Neural crest cell (in vitro differentiated cells): Measurements from ENCODE around the gene RPL22. TPM values are rescaled to one million over a fixed set of nuclear protein-coding genes. Genes with fewer than 3 reads are reported as not detected.

Source experiments
- DNase-seq: peaks from one replicate; pipeline ENCODE4 v3.0.0; 2021; ENCODE audit warnings: low read depth, mixed read lengths, low spot score
- H3K27ac Mint-ChIP-seq: one replicate; pipeline ENCODE4 v1.8.0; 2021; ENCODE audit warnings: mild to moderate bottlenecking, mixed read lengths; ENCODE audit not compliant: unreplicated experiment
- H3K27me3 Mint-ChIP-seq: 2 replicates; pipeline ENCODE4 v1.8.0; 2021; ENCODE audit warnings: low read depth, mild to moderate bottlenecking, mixed read lengths
- H3K36me3 Mint-ChIP-seq: 2 replicates; pipeline ENCODE4 v1.8.0; 2021; ENCODE audit warnings: low read depth, mild to moderate bottlenecking, mixed read lengths
- H3K4me1 Mint-ChIP-seq: 2 replicates; pipeline ENCODE4 v1.8.0; 2021; ENCODE audit warnings: mixed read lengths
- H3K4me3 Mint-ChIP-seq: one replicate; pipeline ENCODE4 v1.8.0; 2021; ENCODE audit warnings: mild to moderate bottlenecking, mixed read lengths
- H3K9me3 Mint-ChIP-seq: 2 replicates; pipeline ENCODE4 v1.8.0; 2021; ENCODE audit warnings: mixed read lengths
- CTCF ChIP-seq: fragments of 200-600 bp; sonication (generic); conservative IDR thresholded peaks from 2 replicates; pipeline ENCODE4 v1.5.0; 2021; ENCODE audit warnings: antibody characterized with exemption, mild to moderate bottlenecking
- total RNA-seq: library from RNA; stranded (reverse); gene quantifications from 2 replicates; pipeline ENCODE4 v1.2.1, GENCODE V29; 2021

RPL22 gene
- total RNA-seq, 1 donor from 2014 or later = 479 TPM

DNA sequence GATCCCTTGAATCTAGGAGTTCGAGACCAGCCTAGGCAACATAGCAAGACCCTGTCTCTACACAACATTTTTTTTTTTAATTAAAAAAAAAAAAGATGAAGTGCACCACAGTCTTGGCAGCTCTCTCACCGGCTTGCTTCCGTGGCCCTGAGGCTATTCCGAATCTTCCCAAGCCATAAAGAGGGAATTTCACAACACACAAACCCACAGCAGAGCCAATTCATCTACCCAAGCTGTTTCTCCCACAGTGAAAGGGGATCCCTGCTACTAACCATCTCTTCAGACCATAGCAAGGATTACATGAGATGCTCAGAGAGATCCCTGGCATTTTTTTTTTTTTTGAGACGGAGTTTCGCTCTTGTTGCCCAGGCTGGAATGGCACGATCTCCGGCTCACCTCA, 10.9 kb downstream of the RPL22 start:
- H3K9me3 Mint-ChIP-seq = no peaks in the 10 kb centered on the region
- H3K4me1 Mint-ChIP-seq = peaks cover 8% of the 10 kb centered on the region
- peaks cover 26% of the 10 kb centered on the region for H3K36me3 Mint-ChIP-seq
- TF ChIP-seq CTCF = no peak
- no peak overlapping the region for H3K4me3 Mint-ChIP-seq
- H3K27ac Mint-ChIP-seq = no peak overlapping the region
- DNase-seq = no peak
- H3K27me3 Mint-ChIP-seq = peaks cover 13% of the 10 kb centered on the region

DNA sequence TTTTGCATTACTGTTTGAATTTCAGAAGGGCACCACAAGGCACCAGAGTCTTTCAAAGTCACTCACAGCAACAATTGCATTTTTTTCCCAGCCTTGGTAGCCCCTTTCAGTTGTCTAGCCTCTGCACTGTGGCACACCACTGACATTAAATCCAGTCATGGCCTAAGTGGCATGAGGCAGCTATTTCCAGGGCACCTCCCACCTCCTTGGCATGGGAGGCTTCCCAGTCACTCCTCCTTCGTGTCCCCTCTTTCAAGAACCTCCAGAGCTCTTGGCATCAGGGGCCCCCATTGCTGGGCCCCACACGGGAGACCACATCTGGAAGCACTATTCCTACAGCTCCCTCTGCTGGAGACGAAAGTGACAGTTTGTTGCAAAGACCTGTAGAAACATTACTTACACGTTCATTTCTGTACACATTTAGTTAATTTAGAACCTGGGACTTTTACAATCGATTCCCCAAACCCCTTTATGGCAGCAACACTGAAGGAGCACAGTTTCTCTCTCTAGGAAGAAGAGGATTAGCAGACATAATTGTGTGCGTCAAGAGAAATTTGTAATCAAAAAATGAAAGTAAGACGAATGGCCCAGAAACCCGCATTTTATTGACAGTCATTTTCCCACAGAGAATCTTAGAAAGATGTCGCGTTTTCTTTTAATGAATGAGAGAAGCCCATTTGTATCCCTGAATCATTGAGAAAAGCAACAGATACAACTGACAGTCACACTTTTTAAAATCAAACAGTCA, 13.6 kb downstream of the RPL22 start:
- Mint-ChIP-seq H3K36me3 (peaks cover 23% of the 10 kb centered on the region), H3K27ac (no peak overlapping the region), H3K27me3 (peaks cover 39% of the 10 kb centered on the region), H3K4me3 (no peak overlapping the region), H3K9me3 (no peaks in the 10 kb centered on the region), H3K4me1 (peaks cover 19% of the 10 kb centered on the region)
- TF ChIP-seq CTCF = peak; percentile 70
- DNase-seq = no peak

DNA sequence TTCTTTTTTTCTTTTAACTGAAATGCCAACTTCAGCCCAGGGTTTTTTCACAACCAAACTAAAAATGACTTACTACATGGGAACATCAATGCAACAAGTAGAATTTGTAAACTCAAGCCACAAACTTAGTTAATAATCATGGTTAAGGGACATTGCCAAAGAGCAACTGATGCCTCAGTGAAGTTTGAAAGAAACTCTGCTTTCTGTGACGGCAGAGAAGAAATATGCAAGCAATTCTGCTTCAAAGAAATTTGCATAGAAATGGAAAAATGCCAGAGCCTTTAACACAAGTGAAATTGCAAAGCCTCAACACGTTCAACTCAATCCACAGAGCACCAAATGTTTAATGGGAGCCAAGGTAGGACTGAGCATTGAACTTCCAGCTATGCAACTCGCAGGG, 14.2 kb downstream of the RPL22 start:
- H3K36me3 Mint-ChIP-seq = peaks cover 23% of the 10 kb centered on the region
- H3K27ac Mint-ChIP-seq = no peak overlapping the region
- no peaks in the 10 kb centered on the region for H3K9me3 Mint-ChIP-seq
- peaks cover 19% of the 10 kb centered on the region for H3K4me1 Mint-ChIP-seq
- H3K27me3 Mint-ChIP-seq = peaks cover 43% of the 10 kb centered on the region
- TF ChIP-seq CTCF = no peak
- no peak overlapping the region for H3K4me3 Mint-ChIP-seq
- DNase-seq = no peak

GRCh38 chr1:6184083-6184783, 15.2 kb downstream of the RPL22 start:
- Mint-ChIP-seq H3K27me3 (peaks cover 43% of the 10 kb centered on the region), H3K27ac (no peak overlapping the region), H3K36me3 (peaks cover 21% of the 10 kb centered on the region), H3K4me3 (no peak overlapping the region), H3K9me3 (no peaks in the 10 kb centered on the region), H3K4me1 (peaks cover 15% of the 10 kb centered on the region)
- no peak for TF ChIP-seq CTCF
- no peak for DNase-seq

GRCh38 chr1:6183520-6183989, 15.8 kb downstream of the RPL22 start:
- peaks cover 15% of the 10 kb centered on the region for H3K4me1 Mint-ChIP-seq
- TF ChIP-seq CTCF = peak; percentile 30
- no peaks in the 10 kb centered on the region for H3K9me3 Mint-ChIP-seq
- peaks cover 43% of the 10 kb centered on the region for H3K27me3 Mint-ChIP-seq
- DNase-seq = no peak
- H3K36me3 Mint-ChIP-seq = peaks cover 17% of the 10 kb centered on the region
- H3K27ac Mint-ChIP-seq = no peak overlapping the region
- peak overlapping the region; percentile 35 for H3K4me3 Mint-ChIP-seq
